Hepatocyte (in vitro differentiated cells): ENCODE data around the gene MEX3A.

Source experiments
- CTCF ChIP-seq: fragments of 200-600 bp; sonication (generic); IDR thresholded peaks from 2 replicates; pipeline ENCODE4 v1.5.1; 2016; ENCODE audit warnings: antibody characterized with exemption, mild to moderate bottlenecking; ENCODE audit not compliant: poor library complexity
- EZH2 ChIP-seq: fragments of 200-600 bp; sonication (generic); IDR thresholded peaks from 2 replicates; pipeline ENCODE4 v1.6.1; 2016; ENCODE audit warnings: antibody characterized with exemption, mild to moderate bottlenecking, borderline replicate concordance

GRCh38 chr1:156101880-156102279 lies 19.6 kb upstream of the MEX3A start:
- TF ChIP-seq CTCF (no peak), EZH2 (no peak)
